ENCODE data around the gene TPPP2.

GRCh38 chr14:21015312-21015711 is 14.7 kb upstream of the TPPP2 start:
- TF ChIP-seq EZH2phosphoT487 (IDR thresholded peaks at IDR 0.05; ENCODE audit: borderline replicate concordance, low read depth) (no peak), SMC3 (IDR thresholded peaks at IDR 0.05; ENCODE audit: low read depth, low read length) (no peak)
